Astrocyte (in vitro differentiated cells and primary cell): ENCODE data around the gene EVA1C. TPM values are rescaled to one million over a fixed set of nuclear protein-coding genes. Genes with fewer than 3 reads are reported as not detected.

Experiments used
- DNase-seq: peaks from one replicate; pipeline ENCODE4 v3.0.0-alpha.2; 2010; ENCODE audit warnings: low read depth
- FAIRE-seq: peaks from 2 replicates; lab custom pipeline; 2011; peaks lifted over from hg19 to GRCh38; lab: Jason Lieb, UNC
- H2AFZ ChIP-seq: 2 replicates; pipeline ENCODE4 v1.6.0; 2012; ENCODE audit warnings: low read depth, low read length, inconsistent platforms
- H3K27ac ChIP-seq: 2 replicates; pipeline ENCODE4 v1.5.1; 2011; ENCODE audit warnings: low read depth, low read length, inconsistent platforms
- H3K27me3 ChIP-seq: 2 replicates; pipeline ENCODE4 v1.6.0; 2011; ENCODE audit warnings: low read length, inconsistent platforms; ENCODE audit not compliant: insufficient read depth
- H3K36me3 ChIP-seq: 2 replicates; pipeline ENCODE4 v1.5.1; 2011; ENCODE audit warnings: low read length, inconsistent platforms; ENCODE audit not compliant: insufficient read depth
- H3K4me1 ChIP-seq: 2 replicates; pipeline ENCODE4 v1.5.1; 2011; ENCODE audit warnings: low read length, inconsistent platforms; ENCODE audit not compliant: insufficient read depth
- H3K4me2 ChIP-seq: 2 replicates; pipeline ENCODE4 v1.6.0; 2012; ENCODE audit warnings: low read length, inconsistent platforms
- H3K4me3 ChIP-seq: 2 replicates; pipeline ENCODE4 v1.5.1; 2011; ENCODE audit warnings: low read depth, mild to moderate bottlenecking, low read length, inconsistent platforms; ENCODE audit not compliant: insufficient read depth
- H3K79me2 ChIP-seq: 2 replicates; pipeline ENCODE4 v1.6.0; 2012; ENCODE audit warnings: mild to moderate bottlenecking, low read length, inconsistent platforms; ENCODE audit not compliant: insufficient read depth
- H3K9ac ChIP-seq: 2 replicates; pipeline ENCODE4 v1.6.0; 2012; ENCODE audit warnings: mild to moderate bottlenecking, low read length, inconsistent platforms
- H3K9me3 ChIP-seq: 2 replicates; pipeline ENCODE4 v1.5.1; 2012; ENCODE audit warnings: low read depth, mild to moderate bottlenecking, low read length, inconsistent platforms; ENCODE audit not compliant: insufficient read depth
- H4K20me1 ChIP-seq: 2 replicates; pipeline ENCODE4 v1.6.0; 2012; ENCODE audit warnings: low read length, inconsistent platforms; ENCODE audit not compliant: insufficient read depth
- H3K27ac Mint-ChIP-seq: one replicate; pipeline ENCODE4 v1.8.0; 2021; ENCODE audit warnings: mild to moderate bottlenecking, mixed read lengths; ENCODE audit not compliant: unreplicated experiment
- H3K27me3 Mint-ChIP-seq: one replicate; pipeline ENCODE4 v1.8.0; 2021; ENCODE audit warnings: low read depth, mixed read lengths; ENCODE audit not compliant: unreplicated experiment
- H3K36me3 Mint-ChIP-seq: one replicate; pipeline ENCODE4 v1.8.0; 2021; ENCODE audit warnings: low read depth, mixed read lengths; ENCODE audit not compliant: unreplicated experiment
- H3K4me1 Mint-ChIP-seq: one replicate; pipeline ENCODE4 v1.8.0; 2021; ENCODE audit warnings: low read depth, mixed read lengths; ENCODE audit not compliant: unreplicated experiment
- H3K4me3 Mint-ChIP-seq: one replicate; pipeline ENCODE4 v1.8.0; 2021; ENCODE audit warnings: mild to moderate bottlenecking, moderate library complexity, mixed read lengths; ENCODE audit not compliant: unreplicated experiment
- H3K9me3 Mint-ChIP-seq: one replicate; pipeline ENCODE4 v1.8.0; 2021; ENCODE audit warnings: mild to moderate bottlenecking, mixed read lengths; ENCODE audit not compliant: unreplicated experiment
- EZH2 ChIP-seq: IDR thresholded peaks from 2 replicates; pipeline ENCODE4 v1.6.1; 2012; ENCODE audit warnings: mild to moderate bottlenecking, low read length, inconsistent platforms; ENCODE audit not compliant: insufficient read depth
- total RNA-seq: library from RNA; stranded (reverse); gene quantifications from 2 replicates; pipeline ENCODE4 v1.2.1, GENCODE V29; 2021
- TF ChIP-seq, protein P1 (sequence below): IDR thresholded peaks from 2 replicates; pipeline ENCODE4 v1.5.1; 2011; ENCODE audit warnings: low read depth, mild to moderate bottlenecking, inconsistent platforms, low read length, moderate library complexity; ENCODE audit not compliant: insufficient read depth

Gene EVA1C
- total RNA-seq, 1 donor from 2014 or later, result not detected

DNA sequence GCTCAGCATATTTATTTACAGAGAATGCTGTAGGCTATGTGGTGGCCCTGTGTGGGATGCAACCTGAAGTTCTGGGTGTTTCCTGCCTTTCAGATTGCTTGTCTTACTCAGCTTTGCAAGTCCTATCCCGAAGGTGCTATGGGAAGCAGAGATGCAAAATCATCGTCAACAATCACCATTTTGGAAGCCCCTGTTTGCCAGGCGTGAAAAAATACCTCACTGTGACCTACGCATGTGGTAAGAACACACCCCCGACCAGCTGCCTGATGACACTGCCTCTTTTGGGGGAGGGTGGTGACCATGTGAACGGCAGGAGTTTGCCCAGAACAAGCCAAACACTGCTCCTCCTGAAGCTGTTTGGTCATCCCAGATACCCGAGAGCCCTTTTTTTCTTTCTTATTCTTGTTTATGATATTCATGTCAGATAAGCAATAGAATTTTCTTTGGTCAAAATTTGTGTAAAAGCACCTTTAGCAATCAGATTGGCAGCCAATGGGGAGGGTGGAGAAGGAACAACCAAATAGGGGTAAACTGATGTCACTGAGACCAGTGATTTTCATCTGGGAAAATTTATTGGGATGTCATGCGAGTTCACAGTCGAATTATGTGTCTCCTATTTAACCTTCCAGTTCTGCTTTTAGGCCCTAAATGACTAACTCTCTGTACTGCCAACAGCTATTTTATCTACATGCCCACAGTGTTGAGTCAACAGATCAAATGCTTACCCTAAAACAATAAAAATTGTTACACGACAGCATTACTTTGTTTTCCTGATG lies 82.6 kb downstream of the EVA1C start:
- peak overlapping the region; percentile 6 for H3K4me3 ChIP-seq
- no peaks in the 10 kb centered on the region for H3K9me3 Mint-ChIP-seq
- H3K27ac ChIP-seq, result peak overlapping the region; percentile 95
- FAIRE-seq (no peak), DNase-seq (peak; percentile 90)
- peak overlapping the region; percentile 52 for H3K4me2 ChIP-seq
- H3K9me3 ChIP-seq, result no peaks in the 10 kb centered on the region
- peak overlapping the region; percentile 71 for H3K9ac ChIP-seq
- H3K27ac Mint-ChIP-seq, result peak overlapping the region; percentile 48
- H3K27me3 Mint-ChIP-seq, result no peaks in the 10 kb centered on the region
- peaks cover 24% of the 10 kb centered on the region for H3K4me1 Mint-ChIP-seq
- H3K27me3 ChIP-seq, result no peaks in the 10 kb centered on the region
- peak overlapping the region; percentile 3 for H2AFZ ChIP-seq
- no peak overlapping the region for H3K4me3 Mint-ChIP-seq
- peaks cover 44% of the 10 kb centered on the region for H3K4me1 ChIP-seq
- TF ChIP-seq, protein P1, sequence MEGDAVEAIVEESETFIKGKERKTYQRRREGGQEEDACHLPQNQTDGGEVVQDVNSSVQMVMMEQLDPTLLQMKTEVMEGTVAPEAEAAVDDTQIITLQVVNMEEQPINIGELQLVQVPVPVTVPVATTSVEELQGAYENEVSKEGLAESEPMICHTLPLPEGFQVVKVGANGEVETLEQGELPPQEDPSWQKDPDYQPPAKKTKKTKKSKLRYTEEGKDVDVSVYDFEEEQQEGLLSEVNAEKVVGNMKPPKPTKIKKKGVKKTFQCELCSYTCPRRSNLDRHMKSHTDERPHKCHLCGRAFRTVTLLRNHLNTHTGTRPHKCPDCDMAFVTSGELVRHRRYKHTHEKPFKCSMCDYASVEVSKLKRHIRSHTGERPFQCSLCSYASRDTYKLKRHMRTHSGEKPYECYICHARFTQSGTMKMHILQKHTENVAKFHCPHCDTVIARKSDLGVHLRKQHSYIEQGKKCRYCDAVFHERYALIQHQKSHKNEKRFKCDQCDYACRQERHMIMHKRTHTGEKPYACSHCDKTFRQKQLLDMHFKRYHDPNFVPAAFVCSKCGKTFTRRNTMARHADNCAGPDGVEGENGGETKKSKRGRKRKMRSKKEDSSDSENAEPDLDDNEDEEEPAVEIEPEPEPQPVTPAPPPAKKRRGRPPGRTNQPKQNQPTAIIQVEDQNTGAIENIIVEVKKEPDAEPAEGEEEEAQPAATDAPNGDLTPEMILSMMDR, result no peak
- TF ChIP-seq EZH2, result no peak
- no peaks in the 10 kb centered on the region for H3K79me2 ChIP-seq
- H3K36me3 Mint-ChIP-seq, result no peaks in the 10 kb centered on the region
- H3K36me3 ChIP-seq, result no peaks in the 10 kb centered on the region
- no peaks in the 10 kb centered on the region for H4K20me1 ChIP-seq

DNA sequence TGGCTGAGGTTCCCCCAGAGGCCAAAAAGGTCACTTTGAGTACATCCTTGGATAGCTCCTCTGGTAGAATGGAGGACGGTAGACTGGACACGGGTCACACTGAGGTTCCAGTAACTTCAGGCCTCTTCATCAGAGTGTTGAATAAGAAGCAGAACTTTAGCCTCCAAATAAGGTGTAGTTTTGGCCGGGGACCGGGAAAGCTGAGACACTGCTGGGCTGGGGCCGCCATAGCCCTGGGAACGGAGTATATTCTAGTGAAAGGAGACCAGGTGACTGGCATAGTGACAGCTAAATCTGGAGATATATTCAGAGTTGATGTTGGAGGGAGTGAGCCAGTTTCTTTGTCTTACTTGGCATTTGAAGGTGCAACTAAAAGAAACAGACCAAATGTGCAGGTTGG lies 84.1 kb downstream of the EVA1C start:
- Histone ChIP-seq H3K27me3 (no peaks in the 10 kb centered on the region), H3K4me3 (no peak overlapping the region), H3K27ac (peak overlapping the region; percentile 95), H3K36me3 (no peaks in the 10 kb centered on the region), H3K4me1 (peaks cover 44% of the 10 kb centered on the region), H3K9me3 (no peaks in the 10 kb centered on the region), H4K20me1 (no peaks in the 10 kb centered on the region), H2AFZ (no peak overlapping the region), H3K79me2 (no peaks in the 10 kb centered on the region), H3K9ac (no peak overlapping the region), H3K4me2 (no peak overlapping the region)
- no peak for TF ChIP-seq EZH2
- TF ChIP-seq, protein P1, result no peak
- DNase-seq (no peak), FAIRE-seq (no peak)
- Mint-ChIP-seq H3K4me1 (peaks cover 24% of the 10 kb centered on the region), H3K36me3 (no peaks in the 10 kb centered on the region), H3K27me3 (no peaks in the 10 kb centered on the region), H3K9me3 (no peaks in the 10 kb centered on the region), H3K27ac (no peak overlapping the region), H3K4me3 (no peak overlapping the region)
